Motor neuron (in vitro differentiated cells): Measurements from ENCODE around the gene CXCR2. TPM values are rescaled to one million over a fixed set of nuclear protein-coding genes. Genes with fewer than 3 reads are reported as not detected.
"Not testable (repeated sequence)": the region's sequence is repeated elsewhere in the genome, so short reads cannot be mapped to it uniquely, and the experiment has no call there.

Experiments
- ATAC-seq, 8 experiments: fragments of 200-7000 bp; cut with Tn5 transposase; replicated peaks in 6 of 8; 2 replicates each; pipeline ENCODE4 v1.8.0; 2021; ENCODE audit warnings: mild to moderate bottlenecking in 8 of 8, moderate library complexity in 8 of 8
- H3K27ac ChIP-seq, 2 donors: fragments of 250-450 bp; sonication (Bioruptor Pico); 2 replicates each; pipeline ENCODE4 v1.9.0; 2021; ENCODE audit warnings: antibody characterized with exemption in 2 of 2, mild to moderate bottlenecking in 2 of 2, moderate library complexity in 1 of 2
- H3K4me1 ChIP-seq, 2 donors: fragments of 250-450 bp; sonication (Bioruptor Pico); replicated peaks in 1 of 2; 2 replicates each; pipeline ENCODE4 v1.6.1; 2021; ENCODE audit warnings: antibody characterized with exemption in 2 of 2, mild to moderate bottlenecking in 2 of 2, moderate library complexity in 1 of 2
- H3K4me3 ChIP-seq, 5 donors: fragments of 250-450 bp; sonication (Bioruptor Pico); 2 replicates each; pipeline ENCODE4 v1.9.0; 2021; ENCODE audit warnings: antibody characterized with exemption in 5 of 5, mild to moderate bottlenecking in 5 of 5, moderate library complexity in 4 of 5
- WGBS, 10 experiments: fragments of 450-650 bp; shearing (Covaris generic); methylation state at CpG; one replicate each; pipeline ENCODE4 v1.0.0; 2022; 5-methylcytosine and 5-hydroxymethylcytosine counted together
- in situ Hi-C, 9 experiments: fragments of 400-800 bp; cut with MboI; loops; one replicate each; pipeline ENCODE4 v1.15.0; 2021; ENCODE audit warnings: low sequenced_read_pairs in 9 of 9, low pct_unique_long_range_greater_than_20kb in 2 of 9; ENCODE audit not compliant: unreplicated experiment in 9 of 9
- total RNA-seq, 8 experiments: library from RNA; unstranded; fragments of 300-600 nt; gene quantifications; 2 replicates each; pipeline versions ENCODE4 v1.2.3 to v1.2.4, GENCODE V29; 2022

Gene CXCR2
- total RNA-seq, 8 experiments from 2014 or later, result 0.04 to 23.8 (median 0.18) TPM; not detected in 2

- no peak for ATAC-seq
- WGBS, 10 experiments, result 23 to 100% (median 71%) methylated on average over 1 to 3 of the region's 3 CpGs; no CpG with 5 or more reads in 1 of the 10 experiments
- no peak overlapping the region for H3K27ac ChIP-seq
- H3K4me3 ChIP-seq, result no peak overlapping the region
- no peaks in the 10 kb centered on the region for H3K4me1 ChIP-seq
- in situ Hi-C loops, result no loop called here
These were observed 27.9 kb upstream of the CXCR2 start for GRCh38 chr2:218097975-218098374.

- in situ Hi-C loops, ATAC-seq, H3K4me1 ChIP-seq, H3K4me3 ChIP-seq, H3K27ac ChIP-seq: not testable (repeated sequence)
- WGBS, 10 experiments, result 20 to 80% (median 67%) methylated on average over 2 to 7 of the region's 7 CpGs; no CpG with 5 or more reads in 2 of the 10 experiments
These were observed 17.0 kb upstream of the CXCR2 start for GRCh38 chr2:218108834-218109233.

- in situ Hi-C loops, ATAC-seq, H3K4me3 ChIP-seq, H3K27ac ChIP-seq, H3K4me1 ChIP-seq: not testable (repeated sequence)
- WGBS, 10 experiments, result 0 to 91% (median 41%) methylated on average over 1 to 4 of the region's 4 CpGs; no CpG with 5 or more reads in 2 of the 10 experiments
These were observed 4.0 kb upstream of the CXCR2 start for GRCh38 chr2:218121789-218122188.

- H3K4me1 ChIP-seq, H3K4me3 ChIP-seq, H3K27ac ChIP-seq, in situ Hi-C loops, ATAC-seq: not testable (repeated sequence)
These were observed 3.5 kb upstream of the CXCR2 start for GRCh38 chr2:218122286-218122685.

- 0 to 78% (median 62%) methylated on average over 1 to 3 of the region's 4 CpGs; no CpG with 5 or more reads in 2 of the 10 experiments for WGBS, 10 experiments
- no peak for ATAC-seq
These were observed 1.8 kb upstream of the CXCR2 start for GRCh38 chr2:218123986-218124385.

GRCh38 chr2:218125095-218125494 lies 733 bp upstream of the CXCR2 start:
- H3K4me1 ChIP-seq, result no peaks in the 10 kb centered on the region
- no peak overlapping the region for H3K4me3 ChIP-seq
- in situ Hi-C loops, result no loop called here
- H3K27ac ChIP-seq, result no peak overlapping the region
- peak in 2 of 8 experiments; percentile 4 to 11 for ATAC-seq
- WGBS, 10 experiments, result 12 to 100% (median 75%) methylated on average over 1 to 4 of the region's 4 CpGs; no CpG with 5 or more reads in 1 of the 10 experiments

More at GRCh38 chr2:218123986-218124385, 1.8 kb upstream of the CXCR2 start:
- in situ Hi-C loops, result no loop called here
- no peaks in the 10 kb centered on the region for H3K4me1 ChIP-seq
- no peak overlapping the region for H3K4me3 ChIP-seq
- no peak overlapping the region for H3K27ac ChIP-seq

- ATAC-seq, result no peak
- in situ Hi-C loops, result no loop called here
- 20 to 100% (median 78%) methylated on average over 1 to 3 of the region's 3 CpGs; no CpG with 5 or more reads in 2 of the 10 experiments for WGBS, 10 experiments
- Histone ChIP-seq H3K27ac (no peak overlapping the region), H3K4me1 (no peaks in the 10 kb centered on the region), H3K4me3 (no peak overlapping the region)
These were observed 2.2 kb downstream of the CXCR2 start for GRCh38 chr2:218127929-218128455.

- WGBS, 10 experiments, result 0 to 100% (median 60%) methylated on average over 1 to 6 of the region's 6 CpGs; no CpG with 5 or more reads in 1 of the 10 experiments
- ATAC-seq, result peak in 3 of 8 experiments; percentile 44 to 54 (median 44)
- in situ Hi-C loops, result no loop called here
These were observed 3.1 kb downstream of the CXCR2 start for GRCh38 chr2:218128781-218129457.

GRCh38 chr2:218129458-218130135 lies 3.8 kb downstream of the CXCR2 start:
- ATAC-seq, result peak in 4 of 8 experiments; percentile 2 to 94 (median 28)
- in situ Hi-C loops, result no loop called here
- 63 to 92% (median 78%) methylated on average over 2 to 6 of the region's 6 CpGs for WGBS, 10 experiments

More at GRCh38 chr2:218128781-218129457, 3.1 kb downstream of the CXCR2 start:
- H3K4me1 ChIP-seq, result no peaks in the 10 kb centered on the region
- no peak overlapping the region for H3K27ac ChIP-seq
- H3K4me3 ChIP-seq, result no peak overlapping the region

DNA sequence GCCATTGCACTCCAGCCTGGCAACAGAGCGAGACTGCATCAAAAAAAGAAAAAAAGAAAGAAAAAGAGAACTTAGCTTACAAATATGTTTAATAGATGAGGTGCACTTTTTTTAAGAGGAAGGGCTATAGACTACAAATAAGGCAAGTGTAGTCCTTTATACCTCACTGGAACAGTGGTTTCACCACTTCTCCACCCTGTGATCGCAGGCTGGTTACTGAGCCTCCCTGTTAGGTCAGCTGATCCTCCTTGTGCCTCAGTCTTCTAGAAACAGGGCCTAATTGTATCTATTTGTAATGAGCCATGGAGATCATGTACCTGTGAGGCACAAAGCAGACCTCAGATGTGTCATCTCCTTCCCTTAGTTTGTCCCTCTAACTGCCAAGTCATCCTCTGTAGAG lies 4.5 kb downstream of the CXCR2 start:
- Histone ChIP-seq H3K4me1 (no peaks in the 10 kb centered on the region), H3K27ac (no peak overlapping the region), H3K4me3 (no peak overlapping the region)
- WGBS, 10 experiments, result 81 to 100% (median 100%) methylated on average over 1 to 2 of the region's 2 CpGs; no CpG with 5 or more reads in 3 of the 10 experiments
- no peak for ATAC-seq
- in situ Hi-C loops, result no loop called here

More at GRCh38 chr2:218129458-218130135, 3.8 kb downstream of the CXCR2 start:
- Histone ChIP-seq H3K4me1 (no peaks in the 10 kb centered on the region), H3K4me3 (no peak overlapping the region), H3K27ac (no peak overlapping the region)

- no peak for ATAC-seq
- no peaks in the 10 kb centered on the region for H3K4me1 ChIP-seq
- H3K4me3 ChIP-seq, result no peak overlapping the region
- no peak overlapping the region for H3K27ac ChIP-seq
- in situ Hi-C loops, result no loop called here
These were observed 5.0 kb downstream of the CXCR2 start for GRCh38 chr2:218130822-218131221.

DNA sequence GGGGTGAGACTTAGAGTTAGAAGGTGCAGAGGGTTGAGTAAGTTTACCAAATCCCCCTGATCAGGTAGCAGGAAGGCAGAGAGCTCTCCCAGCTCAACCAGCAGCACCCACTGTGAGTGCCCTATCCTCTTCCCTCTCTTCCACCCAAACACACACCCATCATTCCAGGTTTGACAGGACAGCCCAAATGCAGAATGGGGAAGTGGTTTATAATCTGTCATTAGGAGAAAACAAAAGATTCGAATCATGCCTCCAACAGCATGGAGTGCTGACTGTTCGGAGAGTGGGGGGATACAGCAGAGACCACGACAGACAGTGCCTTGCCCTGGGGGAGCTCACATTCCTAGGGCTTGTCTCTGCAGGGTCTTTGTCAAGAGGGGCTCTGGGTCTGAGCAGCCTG lies 11.7 kb downstream of the CXCR2 start:
- in situ Hi-C loops, result no loop called here
- WGBS, 10 experiments, result 0 to 86% (median 73%) methylated on average over 1 to 2 of the region's 3 CpGs; no CpG with 5 or more reads in 3 of the 10 experiments
- no peak overlapping the region for H3K4me3 ChIP-seq
- no peaks in the 10 kb centered on the region for H3K4me1 ChIP-seq
- no peak overlapping the region for H3K27ac ChIP-seq
- no peak for ATAC-seq

GRCh38 chr2:218138047-218138446 lies 12.2 kb downstream of the CXCR2 start:
- WGBS, 10 experiments, result 20 to 100% (median 66%) methylated on average over 1 to 3 of the region's 4 CpGs; no CpG with 5 or more reads in 5 of the 10 experiments
- in situ Hi-C loops, result no loop called here
- ATAC-seq, result no peak
- Histone ChIP-seq H3K4me3 (no peak overlapping the region), H3K27ac (no peak overlapping the region), H3K4me1 (no peaks in the 10 kb centered on the region)
